Fibroblast of peridontal ligament (primary cell): ENCODE results near the gene ZNF436.
"Not testable (repeated sequence)": the region's sequence is repeated elsewhere in the genome, so short reads cannot be mapped to it uniquely, and the experiment has no call there.

Experiments
- DNase-seq: peaks from one replicate; pipeline ENCODE4 v3.0.0-alpha.2; 2010; ENCODE audit errors: extremely low read depth

ZNF436 gene

DNA sequence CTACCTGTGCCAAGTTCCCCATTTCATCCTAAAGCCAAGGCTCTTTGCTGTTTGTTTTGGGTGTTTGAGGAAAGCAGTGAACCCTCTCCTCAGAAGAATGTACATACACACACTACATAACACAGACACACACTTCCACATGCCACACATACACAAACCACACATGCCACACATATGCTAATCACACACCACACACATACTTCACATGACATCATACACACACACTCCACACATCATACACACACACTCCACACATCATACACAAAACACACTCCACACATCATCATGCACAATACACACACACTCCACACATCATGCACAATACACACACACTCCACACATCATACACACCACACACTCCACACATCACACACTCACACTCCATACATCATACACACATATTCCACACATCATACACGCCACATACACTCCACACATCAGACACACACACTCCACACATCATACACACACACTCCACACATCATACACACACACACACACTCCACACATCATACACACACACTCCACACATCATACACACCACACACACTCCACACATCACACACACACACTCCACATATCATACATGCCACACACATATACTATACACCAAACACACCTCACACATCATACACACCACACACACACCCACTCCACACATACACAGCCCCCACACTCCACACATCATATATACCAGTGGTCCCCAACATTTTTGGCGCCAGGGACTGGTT, 22.7 kb upstream of the ZNF436 start:
- no peak for DNase-seq

DNA sequence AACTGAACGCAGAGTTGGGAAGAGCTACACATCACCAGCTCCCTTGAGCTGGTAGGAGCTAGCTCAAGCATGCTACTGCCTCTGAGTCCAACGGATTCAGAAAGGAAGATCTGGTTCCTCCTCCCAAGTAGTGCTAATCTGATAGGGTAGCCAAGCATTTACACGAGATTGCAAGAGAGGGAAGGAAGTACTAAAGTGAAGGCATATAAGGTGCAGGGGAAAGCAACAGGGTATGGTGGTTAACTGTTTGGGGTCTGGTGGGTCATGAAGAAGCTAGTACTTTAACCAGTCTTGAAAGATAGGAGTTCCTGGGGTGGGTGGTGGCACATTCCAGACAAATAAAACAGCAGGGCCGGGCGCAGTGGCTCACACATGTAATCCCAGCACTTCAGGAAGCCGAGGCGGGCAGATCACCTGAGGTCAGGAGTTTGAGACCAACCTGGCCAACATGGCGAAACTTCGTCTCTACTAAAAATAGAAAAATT, 20.2 kb upstream of the ZNF436 start:
- DNase-seq, result no peak

DNA sequence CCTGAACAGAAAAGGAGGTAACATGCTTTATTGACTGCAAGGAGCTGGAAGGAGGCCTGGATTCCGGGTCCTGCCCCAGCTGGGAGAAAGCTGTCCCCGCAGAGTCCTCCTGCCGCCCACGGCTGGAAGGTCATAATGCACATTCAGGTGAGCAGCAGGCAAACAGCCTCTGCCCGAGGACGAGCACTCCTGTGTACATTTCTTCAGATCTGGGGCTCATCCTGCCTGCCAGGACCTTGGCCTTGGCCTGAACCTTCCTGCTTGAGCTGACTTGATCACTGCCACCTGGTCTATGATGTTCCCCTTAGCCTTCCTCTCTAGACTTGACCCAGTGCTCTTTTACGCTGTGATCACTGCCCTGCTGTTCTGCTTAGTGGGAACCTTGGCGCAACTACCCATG, 17.9 kb upstream of the ZNF436 start:
- DNase-seq, result no peak

DNA sequence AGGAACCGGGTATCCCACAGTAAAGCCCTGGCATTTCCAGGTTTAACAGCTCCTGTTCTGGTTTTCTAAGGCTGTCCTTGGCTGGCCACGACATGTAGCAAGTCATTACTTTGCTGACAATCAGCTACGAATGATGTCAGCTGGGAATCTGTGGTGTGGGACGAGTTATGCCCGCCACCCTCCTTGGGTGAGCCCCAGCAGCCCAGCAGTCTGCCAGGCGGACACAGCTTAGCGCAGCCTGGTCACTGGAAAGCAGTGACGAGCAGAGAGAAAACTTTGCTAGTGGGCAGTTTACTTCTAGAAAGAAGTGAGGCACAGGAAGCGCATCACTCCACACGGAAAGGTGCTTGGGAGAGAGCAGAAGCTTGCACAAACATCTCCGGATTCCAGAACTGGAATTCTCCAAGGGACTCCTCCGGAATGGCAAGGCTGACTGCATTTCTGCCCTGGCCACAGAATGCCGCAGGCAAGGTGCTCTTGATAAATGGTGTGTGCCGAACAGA, 15.5 kb upstream of the ZNF436 start:
- no peak for DNase-seq

DNA sequence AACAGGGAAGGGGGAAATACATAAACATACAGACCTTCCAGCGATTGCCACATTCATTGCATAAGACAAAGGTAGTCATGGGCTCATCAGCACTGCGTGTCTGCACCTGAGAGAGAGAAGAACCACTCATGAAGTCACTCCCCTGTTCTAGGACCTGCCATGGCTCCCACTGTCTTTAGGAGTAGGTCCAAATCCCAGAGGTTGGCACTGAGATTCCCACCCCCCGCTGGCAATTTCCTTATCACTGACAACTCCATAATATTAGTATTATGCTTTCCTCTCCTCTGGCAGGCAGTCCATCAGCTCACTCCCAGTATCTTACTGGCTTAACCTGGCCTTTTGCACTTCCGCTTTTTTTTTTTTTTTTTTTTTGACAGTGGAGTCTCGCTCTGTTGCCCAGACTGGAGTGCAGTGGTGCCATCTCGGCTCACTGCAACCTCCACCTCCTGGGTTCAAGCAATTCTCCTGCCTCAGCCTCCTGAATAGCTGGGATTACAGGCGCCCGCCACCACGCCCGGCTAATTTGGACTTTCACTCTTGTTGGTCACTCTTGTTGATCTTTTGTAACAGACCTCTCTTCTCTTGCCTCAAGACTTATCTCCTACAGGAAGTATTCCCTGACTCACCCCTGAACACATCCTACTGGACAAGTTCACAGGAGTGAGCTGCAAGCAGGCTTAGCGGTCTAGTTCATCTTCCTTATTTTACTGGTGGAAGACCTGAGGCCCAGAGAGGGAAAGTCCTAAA, 14.8 kb upstream of the ZNF436 start:
- DNase-seq, result no peak

DNA sequence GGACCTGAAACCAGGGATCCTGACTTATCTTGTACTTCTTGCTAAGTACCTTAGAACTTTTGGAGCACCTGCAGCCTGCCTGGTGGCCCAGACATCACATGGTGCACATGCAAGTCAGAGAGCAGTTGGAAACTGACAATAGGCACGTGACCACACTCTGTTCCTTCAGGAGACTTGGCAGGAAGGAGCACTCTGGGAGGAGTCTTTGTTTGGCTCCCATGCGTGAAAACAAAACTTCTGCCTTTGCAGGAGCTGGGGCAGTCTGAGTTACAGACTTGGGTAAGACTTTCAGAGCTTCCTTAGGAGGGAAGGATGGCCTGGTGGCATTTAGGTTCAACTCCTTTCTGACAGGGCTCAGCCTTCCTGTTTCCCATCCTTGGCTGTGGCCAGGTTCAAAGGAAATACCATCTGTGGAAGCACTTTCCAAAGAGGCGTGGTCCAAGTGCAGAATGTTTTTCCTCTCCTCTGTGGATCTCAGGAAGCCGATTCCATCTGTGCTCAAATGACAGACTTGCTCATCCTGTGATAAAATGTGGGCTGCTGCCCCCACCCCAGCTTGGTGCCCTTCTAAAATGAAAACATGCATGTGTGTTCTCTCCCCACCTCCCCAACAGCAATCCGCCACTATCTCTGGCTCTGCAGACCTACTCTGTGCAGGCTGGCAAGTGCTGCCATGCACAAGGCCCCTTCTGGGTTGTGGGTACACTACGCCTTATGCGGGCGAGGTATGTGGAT, 14.1 kb upstream of the ZNF436 start:
- DNase-seq, result no peak

DNA sequence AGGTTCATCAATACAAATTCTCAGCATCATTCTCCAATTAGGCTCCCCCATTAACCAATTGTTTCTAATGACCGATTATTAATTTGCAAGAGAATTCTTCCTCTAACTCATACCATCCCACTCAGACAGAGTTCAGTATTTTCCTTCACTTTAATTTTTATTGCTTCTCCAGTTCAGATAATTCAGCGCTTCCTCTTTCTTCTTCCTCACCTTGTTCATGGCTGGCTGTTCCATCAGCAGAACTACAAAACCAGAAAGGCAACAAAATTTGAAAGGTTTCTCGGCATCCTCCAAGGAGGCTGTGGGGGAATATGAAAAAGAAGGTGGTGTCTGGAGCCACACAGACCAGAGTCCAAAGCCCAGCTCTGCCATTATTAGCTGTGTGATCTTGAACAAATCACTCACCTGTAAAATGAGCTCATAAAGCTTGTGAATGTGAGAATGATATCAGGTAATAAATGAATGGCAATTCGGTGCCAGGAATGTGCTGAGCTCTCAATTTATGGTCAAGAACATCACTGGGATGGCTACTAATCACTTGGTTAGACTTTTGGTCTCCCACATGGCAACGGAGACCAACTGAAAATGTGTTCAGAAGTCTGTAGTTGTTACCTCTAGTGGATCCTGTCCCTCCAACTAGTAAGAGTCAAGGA, 11.7 kb upstream of the ZNF436 start:
- no peak for DNase-seq

DNA sequence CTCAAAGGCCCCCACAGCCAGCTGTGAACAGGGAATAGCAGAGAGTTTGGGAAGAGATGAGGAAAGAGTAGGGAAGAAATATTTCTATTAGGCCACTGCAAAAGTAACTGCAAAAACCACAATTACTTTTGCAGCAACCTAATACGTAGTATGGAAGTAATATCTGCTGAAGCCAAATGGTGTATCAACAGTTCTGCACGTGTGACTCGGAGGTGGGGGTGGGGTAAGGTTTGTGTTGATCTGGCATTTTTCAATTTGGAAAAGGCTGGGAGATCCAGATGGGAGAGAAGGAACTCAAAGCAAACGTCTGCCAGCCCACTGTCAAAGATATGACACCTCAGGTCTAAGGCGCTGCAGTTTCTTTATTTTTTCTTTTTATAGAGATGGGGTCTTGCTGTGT, 11.1 kb upstream of the ZNF436 start:
- DNase-seq, result peak; percentile 18

DNA sequence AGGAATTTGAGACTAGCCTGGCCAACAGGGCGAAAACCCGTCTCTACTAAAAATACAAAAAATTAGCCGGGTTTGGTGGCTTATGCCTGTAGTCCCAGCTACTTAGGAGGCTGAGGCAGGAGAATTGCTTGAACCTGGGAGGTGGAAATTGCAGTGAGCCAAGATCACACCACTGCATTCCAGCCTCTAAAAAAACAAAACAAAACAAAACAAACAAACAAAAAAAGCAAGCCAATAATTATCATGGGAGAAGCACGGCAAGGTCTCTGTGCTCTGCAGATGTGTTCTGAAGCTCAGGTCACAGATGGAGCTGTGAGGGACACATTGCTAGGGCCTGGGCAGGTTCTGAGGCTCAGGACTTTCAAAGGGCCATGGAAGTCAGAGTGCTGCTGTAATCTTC, 10.6 kb upstream of the ZNF436 start:
- DNase-seq, result not testable (repeated sequence)

DNA sequence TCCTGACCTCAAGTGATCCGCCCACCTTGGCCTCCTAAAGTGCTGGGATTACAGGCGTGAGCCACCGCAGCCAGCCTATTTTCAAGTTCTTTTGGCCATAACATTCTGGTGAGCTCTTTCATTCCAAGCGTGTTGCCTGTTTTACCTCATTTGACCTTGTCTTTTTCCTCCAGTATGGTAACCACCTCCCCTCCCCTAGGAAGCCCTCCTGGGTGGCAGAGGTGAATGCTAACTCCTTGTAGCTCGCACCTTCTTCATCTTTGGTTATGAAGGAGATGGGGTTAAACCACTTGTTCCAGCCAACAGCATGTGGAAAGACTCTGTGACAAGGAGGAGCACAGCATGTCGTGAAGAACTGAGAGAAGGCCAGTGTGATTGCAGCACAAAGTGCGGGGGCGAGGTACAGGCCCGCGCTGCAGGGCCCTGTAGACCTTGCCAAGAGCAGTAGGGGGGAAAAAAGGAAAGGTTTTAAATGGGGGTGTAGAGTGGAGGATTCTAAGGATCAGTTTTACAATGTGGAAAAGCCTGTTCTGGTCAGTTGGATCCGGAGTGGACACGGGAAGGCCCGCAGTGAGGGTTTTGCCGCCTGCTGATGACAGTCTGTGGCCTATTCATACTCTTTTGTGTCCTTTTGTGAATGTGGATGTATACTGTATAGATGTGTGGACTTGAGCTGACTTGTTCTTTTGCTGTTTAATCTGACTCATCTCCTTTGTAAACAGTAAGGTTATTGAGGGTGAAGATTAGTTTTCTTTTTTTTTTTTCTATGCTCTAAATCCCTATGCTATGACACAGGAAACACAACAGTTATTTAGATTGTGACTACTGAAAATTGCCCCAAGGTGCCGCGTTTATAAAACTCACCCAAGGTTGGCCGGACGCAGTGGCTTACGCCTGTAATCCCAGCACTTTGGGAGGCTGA, 7.5 kb upstream of the ZNF436 start:
- peak; percentile 81 for DNase-seq

DNA sequence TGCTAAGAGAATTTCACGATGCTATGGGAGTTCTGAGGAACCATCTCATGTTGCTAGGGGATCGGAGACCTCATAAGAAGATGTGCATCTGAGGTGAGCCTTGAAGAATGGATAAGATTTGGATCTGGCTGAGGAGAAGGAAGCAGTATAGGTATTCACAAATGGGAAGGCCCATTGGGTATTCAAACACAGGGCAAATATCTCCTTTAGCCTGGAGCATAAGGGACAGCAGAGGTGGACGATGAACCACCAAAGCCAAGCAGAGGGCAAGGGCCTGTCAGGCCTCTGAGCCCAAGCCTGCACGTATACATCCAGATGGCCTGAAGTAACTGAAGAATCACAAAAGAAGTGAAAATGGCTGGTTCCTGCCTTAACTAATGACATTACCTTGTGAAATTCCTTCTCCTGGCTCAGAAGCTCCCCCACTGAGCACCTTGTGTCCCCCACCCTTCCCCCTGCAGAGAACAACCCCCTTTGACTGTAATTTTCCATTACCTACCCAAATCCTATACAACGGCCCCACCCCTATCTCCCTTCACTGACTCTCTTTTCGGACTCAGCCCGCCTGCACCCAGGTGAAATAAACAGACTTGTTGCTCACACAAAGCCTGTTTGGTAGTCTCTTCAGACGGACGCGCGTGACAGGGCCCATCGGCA, 4.6 kb upstream of the ZNF436 start:
- not testable (repeated sequence) for DNase-seq

DNA sequence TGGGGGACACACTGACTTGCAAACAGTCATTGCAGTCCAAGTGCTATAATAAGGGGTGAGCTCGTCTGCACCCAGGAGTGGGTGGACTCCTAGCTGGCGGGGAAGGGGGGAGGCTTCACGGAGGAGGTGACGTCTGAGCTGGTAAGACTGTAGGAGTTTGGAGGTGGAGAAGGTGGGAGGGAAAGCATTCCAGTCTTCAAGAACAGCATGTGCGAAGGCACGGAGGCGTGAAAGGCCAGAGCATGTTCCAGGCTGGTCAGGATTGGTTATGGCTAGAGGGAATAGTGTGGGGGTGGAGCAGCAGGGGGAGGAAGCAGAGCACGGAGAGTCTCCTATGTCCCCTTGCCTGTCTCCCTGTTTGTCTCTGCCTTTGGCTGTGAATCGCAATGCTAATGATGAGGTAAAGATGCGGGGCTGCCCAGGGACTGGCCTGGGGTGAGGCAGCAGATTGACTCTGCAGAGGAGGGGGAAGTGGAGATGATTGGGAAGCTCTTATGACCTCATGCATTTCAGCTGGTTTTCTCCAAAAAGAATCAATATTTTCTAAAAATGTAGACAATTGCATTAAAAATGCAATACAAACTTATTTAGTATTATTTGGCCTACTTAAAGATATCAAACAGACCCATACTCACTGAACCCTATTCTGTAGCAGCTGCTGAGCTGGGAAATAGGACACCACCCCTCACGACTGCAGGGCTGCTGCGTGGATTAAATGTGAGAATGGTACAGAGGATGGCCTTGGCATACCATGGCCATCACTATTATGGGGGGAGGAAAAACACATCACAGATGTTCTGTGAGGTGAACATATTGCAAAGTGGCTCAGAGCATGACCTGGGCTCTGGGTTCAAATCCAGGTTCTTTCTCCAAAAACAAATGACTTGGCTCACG, 2.6 kb upstream of the ZNF436 start:
- DNase-seq, result no peak

DNA sequence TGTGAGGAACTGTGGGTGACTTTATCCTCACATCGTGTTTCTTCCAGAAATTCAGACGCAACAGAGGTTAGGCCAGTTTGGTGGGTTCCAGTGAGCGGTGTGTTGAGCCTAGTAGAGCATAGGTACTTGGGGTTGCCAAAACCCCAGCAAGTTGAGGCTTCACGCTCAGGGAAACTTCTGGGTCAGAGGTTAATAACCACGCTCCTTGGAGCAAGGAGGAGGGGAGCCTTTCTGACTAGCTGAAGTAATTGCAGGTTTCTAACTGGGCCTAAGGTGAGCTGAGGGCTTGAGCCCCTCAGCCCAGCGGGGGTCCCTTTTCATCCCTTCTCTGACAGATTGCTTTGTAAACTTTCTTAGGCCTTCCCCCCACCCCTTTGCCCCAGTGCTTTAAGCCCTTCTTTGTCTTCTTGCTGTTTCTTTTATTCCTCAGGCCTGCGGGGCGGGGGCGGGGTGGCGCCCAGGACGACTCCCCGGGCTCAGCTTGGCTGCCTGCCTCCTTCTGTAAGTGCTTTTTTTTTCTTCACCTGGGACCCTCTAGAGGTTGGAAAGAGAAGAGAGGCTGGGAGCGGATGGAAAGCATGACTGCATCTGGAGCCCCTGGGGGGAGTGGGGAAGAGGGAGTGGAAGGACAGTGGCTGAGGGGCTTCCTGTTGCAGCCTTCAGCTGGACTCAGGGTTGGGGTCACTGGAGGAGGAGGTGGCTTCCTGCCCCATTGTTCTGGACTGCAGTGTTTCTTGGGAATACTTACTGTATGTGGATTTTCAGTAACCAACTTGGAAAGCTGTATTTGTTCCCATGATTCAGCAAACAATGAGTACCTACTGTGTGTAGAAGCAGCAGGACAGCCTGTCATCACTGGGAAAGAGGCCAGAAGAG, 1.3 kb upstream of the ZNF436 start:
- DNase-seq, result no peak

DNA sequence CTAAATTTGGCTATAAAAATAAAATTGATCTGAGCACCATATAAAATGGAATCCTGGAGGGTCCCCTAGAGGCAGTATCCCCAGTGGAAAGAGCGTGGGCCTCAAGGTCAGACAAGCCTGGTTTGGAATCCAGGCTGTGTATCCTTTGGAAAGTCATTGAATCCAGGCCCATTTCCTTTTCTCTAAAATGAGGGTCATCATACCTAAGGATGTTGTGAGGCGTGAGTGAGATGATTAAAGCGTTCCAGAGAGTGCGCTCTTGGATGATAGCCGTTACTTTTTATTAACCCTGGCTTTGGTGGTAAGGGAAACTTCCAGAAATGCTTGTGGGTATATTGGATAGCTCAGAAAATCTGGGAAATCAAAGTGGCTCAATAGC, 683 bp upstream of the ZNF436 start:
- peak; percentile 45 for DNase-seq

DNA sequence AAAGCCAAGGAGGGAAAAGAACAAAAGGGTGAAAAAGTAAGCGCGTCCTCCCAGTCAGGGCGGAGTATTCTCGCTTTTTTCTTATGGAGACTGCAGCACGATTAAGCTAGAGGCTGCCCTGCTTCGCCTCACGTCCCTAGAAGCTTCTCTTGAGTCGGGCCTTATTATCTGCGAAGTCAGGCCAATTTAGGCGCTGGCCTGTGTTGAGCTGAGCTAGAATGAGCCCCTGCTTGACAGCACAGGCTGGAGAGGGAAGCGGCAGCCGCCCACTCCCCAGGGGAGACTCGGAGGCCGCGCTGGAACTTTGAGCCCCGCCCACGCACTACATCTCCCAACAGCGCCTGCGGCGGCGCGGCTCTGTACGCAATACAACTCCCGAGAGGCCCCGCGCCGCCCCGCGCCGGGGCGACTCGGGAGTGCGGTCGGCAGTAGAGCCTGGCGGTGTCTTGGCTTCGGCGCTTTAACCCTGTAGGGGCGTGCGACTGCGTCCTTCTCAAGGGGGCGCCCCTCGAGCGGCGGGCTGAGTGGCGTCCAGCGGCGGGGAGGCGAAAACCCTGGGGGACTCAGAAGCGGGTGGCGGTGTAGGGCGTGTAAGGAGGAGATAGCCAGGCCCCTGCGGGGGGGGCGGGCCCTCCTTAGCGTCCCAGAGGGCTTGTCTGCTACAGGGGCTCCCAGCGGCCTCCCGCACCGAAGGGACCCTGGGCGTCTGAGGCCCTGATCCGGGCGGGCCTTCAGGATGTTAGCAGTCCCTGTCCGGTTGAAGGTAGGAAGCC, 888 bp downstream of the ZNF436 start:
- DNase-seq, result peak; percentile 83

DNA sequence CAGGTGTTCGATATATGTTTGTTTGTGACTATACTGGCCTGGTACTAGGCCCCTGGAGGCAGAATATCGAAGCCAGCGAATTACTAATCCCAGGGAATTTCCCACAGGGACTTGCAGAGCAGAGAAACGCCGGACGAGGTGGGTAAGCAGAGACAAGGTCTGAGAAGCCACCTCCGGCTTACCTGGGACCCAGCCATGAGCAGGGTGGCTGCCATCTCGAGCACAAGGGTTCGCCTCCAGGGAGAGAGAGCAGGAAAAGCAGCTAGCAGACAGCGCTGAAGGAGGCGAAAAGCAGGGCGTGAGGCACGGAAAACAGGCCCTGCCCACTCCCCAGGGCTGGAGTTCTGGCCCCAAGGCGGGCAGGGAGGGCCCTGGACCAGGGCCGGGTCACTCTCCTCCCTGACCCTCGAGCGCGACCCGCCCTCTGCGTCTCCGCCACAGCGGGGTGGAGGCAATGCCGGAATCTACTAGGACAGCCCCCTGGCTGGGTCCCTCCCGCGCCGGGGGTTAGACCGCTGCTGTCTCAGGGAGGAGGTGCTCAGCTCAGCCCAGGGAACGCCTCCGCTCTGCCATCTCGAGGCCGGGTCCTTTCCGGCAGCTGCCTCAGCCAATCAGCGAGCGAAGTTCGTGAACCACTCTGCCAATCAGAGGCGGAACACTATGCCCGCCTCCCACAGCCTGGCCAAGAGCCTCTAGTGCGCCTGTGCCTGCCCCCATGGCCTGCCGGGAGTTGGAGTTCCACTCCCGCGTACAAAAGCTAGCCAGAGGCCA, 1.7 kb downstream of the ZNF436 start:
- peak; percentile 98 for DNase-seq

DNA sequence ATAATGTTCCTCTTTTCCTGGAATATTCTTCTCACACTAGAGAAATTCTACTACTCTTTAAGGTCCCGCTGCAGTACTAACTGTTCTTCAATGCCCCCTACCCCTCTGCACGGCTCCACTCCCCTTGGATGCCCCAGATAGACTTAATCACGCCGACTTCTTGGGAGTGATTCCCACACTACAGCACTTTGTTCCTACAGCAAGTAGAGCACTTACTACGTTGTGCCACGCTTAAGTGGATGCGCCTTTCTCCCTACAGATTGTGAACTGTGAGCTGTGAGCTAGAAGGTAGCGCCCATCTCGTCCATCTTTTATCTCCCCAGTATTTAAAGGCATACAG, 2.2 kb downstream of the ZNF436 start:
- no peak for DNase-seq
